GM12878 (cell line): ENCODE measurements around the gene ATP2C2.

Experiments used
- GABPA ChIP-seq: IDR thresholded peaks from 2 replicates; pipeline ENCODE4 v1.6.1; 2014; ENCODE audit warnings: antibody characterized with exemption, low read depth, mild to moderate bottlenecking, inconsistent platforms
- MYC ChIP-seq: IDR thresholded peaks from 2 replicates; pipeline ENCODE4 v1.6.1; 2011; ENCODE audit warnings: mild to moderate bottlenecking, low read length, moderate library complexity, inconsistent platforms; ENCODE audit not compliant: insufficient read depth, insufficient replicate concordance, insufficient read length, severe bottlenecking
- POLR2A ChIP-seq: IDR thresholded peaks from 2 replicates; pipeline ENCODE4 v1.6.1; 2011; ENCODE audit warnings: low read depth, mild to moderate bottlenecking, low read length
- POLR2AphosphoS5 ChIP-seq: IDR thresholded peaks from 2 replicates; pipeline ENCODE4 v1.6.1; 2011; ENCODE audit warnings: mild to moderate bottlenecking, low read length, inconsistent platforms
- RFX5 ChIP-seq: IDR thresholded peaks from 2 replicates; pipeline ENCODE4 v1.6.1; 2011; ENCODE audit warnings: low read depth, low read length, improper control_type of control experiment
- SMC3 ChIP-seq: IDR thresholded peaks from 2 replicates; pipeline ENCODE4 v1.6.1; 2011; ENCODE audit warnings: low read length, improper control_type of control experiment, borderline replicate concordance
- SRF ChIP-seq, 2 experiments: IDR thresholded peaks; 2 replicates each; pipeline ENCODE4 v1.6.1; 2011; ENCODE audit warnings: low read depth in 2 of 2, low read length in 2 of 2, mild to moderate bottlenecking in 1 of 2, moderate library complexity in 1 of 2
- TAF1 ChIP-seq: IDR thresholded peaks from 2 replicates; pipeline ENCODE4 v1.6.1; 2011; ENCODE audit warnings: mild to moderate bottlenecking, low read depth, low read length, borderline replicate concordance
- ZZZ3 ChIP-seq: IDR thresholded peaks from 2 replicates; pipeline ENCODE4 v1.6.1; 2011; ENCODE audit warnings: low read depth; ENCODE audit not compliant: control insufficient read depth, insufficient read length
- TF ChIP-seq, protein P1 (sequence below), 3 experiments: IDR thresholded peaks in 2 of 3; conservative IDR thresholded peaks in 1 of 3; 2 replicates each; pipeline ENCODE4 v1.5.1; 2011; ENCODE audit warnings: low read depth in 3 of 3, low read length in 3 of 3, mild to moderate bottlenecking in 3 of 3, control low read depth in 2 of 3, moderate library complexity in 2 of 3, inconsistent platforms in 1 of 3, mixed read lengths in 1 of 3; ENCODE audit not compliant: control insufficient read depth in 2 of 3, insufficient read depth in 1 of 3; ENCODE audit errors: extremely low read depth in 1 of 3
- TF ChIP-seq, protein P2 (sequence below): IDR thresholded peaks from 2 replicates; pipeline ENCODE4 v1.6.1; 2011; ENCODE audit warnings: mild to moderate bottlenecking, low read depth, low read length, moderate library complexity; ENCODE audit not compliant: insufficient replicate concordance
- TF ChIP-seq, protein P3 (sequence below): fragments of 150-350 bp; IDR thresholded peaks from 2 replicates; pipeline ENCODE4 v1.6.1; 2014; ENCODE audit warnings: mild to moderate bottlenecking, low read depth, low read length
- TF ChIP-seq, protein P4 (sequence below): IDR thresholded peaks from 2 replicates; pipeline ENCODE4 v1.6.1; 2012; ENCODE audit warnings: mild to moderate bottlenecking, low read depth, low read length

DNA sequence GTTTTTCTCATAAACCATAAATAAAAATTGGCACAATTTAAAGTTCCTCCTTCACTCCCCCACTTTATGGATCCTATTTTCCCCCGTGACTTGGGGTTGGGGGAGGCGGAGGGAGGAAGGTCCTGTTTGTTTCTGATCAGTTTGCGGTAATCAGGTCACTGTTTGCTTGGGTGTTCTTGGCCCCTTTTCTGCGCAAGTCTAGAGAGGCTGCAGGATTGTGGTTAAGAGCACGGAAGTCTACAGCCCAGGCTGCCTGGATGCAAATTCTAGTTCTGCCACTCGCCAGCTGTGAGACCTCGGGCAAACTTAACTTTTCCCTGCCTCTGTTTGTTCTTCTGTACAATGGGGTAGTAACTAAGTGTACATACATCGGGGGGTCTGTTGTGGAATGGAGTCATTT, 12.1 kb downstream of the ATP2C2 start:
- TF ChIP-seq POLR2AphosphoS5 (no peak), MYC (no peak), POLR2A (no peak), ZZZ3 (no peak), RFX5 (no peak), SRF (IDR thresholded peaks at IDR 0.05; ENCODE audit: low read depth in 2 of 2, low read length in 2 of 2) (no peak), GABPA (no peak), TAF1 (no peak), SMC3 (no peak)
- TF ChIP-seq, protein P1, sequence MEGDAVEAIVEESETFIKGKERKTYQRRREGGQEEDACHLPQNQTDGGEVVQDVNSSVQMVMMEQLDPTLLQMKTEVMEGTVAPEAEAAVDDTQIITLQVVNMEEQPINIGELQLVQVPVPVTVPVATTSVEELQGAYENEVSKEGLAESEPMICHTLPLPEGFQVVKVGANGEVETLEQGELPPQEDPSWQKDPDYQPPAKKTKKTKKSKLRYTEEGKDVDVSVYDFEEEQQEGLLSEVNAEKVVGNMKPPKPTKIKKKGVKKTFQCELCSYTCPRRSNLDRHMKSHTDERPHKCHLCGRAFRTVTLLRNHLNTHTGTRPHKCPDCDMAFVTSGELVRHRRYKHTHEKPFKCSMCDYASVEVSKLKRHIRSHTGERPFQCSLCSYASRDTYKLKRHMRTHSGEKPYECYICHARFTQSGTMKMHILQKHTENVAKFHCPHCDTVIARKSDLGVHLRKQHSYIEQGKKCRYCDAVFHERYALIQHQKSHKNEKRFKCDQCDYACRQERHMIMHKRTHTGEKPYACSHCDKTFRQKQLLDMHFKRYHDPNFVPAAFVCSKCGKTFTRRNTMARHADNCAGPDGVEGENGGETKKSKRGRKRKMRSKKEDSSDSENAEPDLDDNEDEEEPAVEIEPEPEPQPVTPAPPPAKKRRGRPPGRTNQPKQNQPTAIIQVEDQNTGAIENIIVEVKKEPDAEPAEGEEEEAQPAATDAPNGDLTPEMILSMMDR (IDR thresholded peaks at IDR 0.05 in 2 of 3, conservative IDR thresholded peaks at IDR 0.05 in 1 of 3; ENCODE audit: control insufficient read depth in 2 of 3, extremely low read depth in 1 of 3, insufficient read depth in 1 of 3, low read depth in 3 of 3, low read length in 3 of 3): no peak
- TF ChIP-seq, protein P2, sequence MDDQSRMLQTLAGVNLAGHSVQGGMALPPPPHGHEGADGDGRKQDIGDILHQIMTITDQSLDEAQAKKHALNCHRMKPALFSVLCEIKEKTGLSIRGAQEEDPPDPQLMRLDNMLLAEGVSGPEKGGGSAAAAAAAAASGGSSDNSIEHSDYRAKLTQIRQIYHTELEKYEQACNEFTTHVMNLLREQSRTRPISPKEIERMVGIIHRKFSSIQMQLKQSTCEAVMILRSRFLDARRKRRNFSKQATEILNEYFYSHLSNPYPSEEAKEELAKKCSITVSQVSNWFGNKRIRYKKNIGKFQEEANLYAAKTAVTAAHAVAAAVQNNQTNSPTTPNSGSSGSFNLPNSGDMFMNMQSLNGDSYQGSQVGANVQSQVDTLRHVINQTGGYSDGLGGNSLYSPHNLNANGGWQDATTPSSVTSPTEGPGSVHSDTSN: no peak
- TF ChIP-seq, protein P3, sequence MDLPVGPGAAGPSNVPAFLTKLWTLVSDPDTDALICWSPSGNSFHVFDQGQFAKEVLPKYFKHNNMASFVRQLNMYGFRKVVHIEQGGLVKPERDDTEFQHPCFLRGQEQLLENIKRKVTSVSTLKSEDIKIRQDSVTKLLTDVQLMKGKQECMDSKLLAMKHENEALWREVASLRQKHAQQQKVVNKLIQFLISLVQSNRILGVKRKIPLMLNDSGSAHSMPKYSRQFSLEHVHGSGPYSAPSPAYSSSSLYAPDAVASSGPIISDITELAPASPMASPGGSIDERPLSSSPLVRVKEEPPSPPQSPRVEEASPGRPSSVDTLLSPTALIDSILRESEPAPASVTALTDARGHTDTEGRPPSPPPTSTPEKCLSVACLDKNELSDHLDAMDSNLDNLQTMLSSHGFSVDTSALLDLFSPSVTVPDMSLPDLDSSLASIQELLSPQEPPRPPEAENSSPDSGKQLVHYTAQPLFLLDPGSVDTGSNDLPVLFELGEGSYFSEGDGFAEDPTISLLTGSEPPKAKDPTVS: no peak
- TF ChIP-seq, protein P4, sequence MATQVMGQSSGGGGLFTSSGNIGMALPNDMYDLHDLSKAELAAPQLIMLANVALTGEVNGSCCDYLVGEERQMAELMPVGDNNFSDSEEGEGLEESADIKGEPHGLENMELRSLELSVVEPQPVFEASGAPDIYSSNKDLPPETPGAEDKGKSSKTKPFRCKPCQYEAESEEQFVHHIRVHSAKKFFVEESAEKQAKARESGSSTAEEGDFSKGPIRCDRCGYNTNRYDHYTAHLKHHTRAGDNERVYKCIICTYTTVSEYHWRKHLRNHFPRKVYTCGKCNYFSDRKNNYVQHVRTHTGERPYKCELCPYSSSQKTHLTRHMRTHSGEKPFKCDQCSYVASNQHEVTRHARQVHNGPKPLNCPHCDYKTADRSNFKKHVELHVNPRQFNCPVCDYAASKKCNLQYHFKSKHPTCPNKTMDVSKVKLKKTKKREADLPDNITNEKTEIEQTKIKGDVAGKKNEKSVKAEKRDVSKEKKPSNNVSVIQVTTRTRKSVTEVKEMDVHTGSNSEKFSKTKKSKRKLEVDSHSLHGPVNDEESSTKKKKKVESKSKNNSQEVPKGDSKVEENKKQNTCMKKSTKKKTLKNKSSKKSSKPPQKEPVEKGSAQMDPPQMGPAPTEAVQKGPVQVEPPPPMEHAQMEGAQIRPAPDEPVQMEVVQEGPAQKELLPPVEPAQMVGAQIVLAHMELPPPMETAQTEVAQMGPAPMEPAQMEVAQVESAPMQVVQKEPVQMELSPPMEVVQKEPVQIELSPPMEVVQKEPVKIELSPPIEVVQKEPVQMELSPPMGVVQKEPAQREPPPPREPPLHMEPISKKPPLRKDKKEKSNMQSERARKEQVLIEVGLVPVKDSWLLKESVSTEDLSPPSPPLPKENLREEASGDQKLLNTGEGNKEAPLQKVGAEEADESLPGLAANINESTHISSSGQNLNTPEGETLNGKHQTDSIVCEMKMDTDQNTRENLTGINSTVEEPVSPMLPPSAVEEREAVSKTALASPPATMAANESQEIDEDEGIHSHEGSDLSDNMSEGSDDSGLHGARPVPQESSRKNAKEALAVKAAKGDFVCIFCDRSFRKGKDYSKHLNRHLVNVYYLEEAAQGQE: no peak
